ENCODE results near the gene CLEC19A. TPM values are rescaled to one million over a fixed set of nuclear protein-coding genes. Genes with fewer than 3 reads are reported as not detected.

The CLEC19A gene
- not detected for total RNA-seq
- polyA plus RNA-seq (2013, experiment 1 of 2): not detected
- not detected for polyA plus RNA-seq (2013, experiment 2 of 2)
- total RNA-seq: 0 to 0.10 (median 0) reads per million in 172 experiments

DNA sequence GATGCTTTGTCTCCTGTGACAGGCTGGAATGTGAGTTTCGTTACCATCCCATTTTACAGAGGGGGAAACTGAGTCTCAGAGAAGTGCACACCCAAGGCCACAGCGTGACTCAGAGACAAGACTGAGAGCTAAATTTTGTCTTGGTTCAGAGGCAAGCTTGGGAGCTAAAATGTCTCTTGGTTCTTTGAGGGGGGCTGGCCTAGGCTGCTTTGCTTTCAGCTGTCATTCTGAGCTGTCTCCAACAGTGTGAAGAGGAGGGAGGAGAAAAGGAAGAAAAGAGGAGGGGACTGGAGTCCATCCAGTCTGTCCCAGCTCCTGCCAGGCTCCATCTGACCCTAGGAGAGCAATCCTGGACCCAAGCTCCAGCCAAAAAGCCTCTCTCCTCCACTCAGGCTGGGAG, at the start of gene CLEC19A:
CLEC19A (plus strand) TSS at position 301 of the 400 bp plus-strand sequence. CDS start 121 bp downstream, outside the sequence.
- TF ChIP-seq, protein P1, sequence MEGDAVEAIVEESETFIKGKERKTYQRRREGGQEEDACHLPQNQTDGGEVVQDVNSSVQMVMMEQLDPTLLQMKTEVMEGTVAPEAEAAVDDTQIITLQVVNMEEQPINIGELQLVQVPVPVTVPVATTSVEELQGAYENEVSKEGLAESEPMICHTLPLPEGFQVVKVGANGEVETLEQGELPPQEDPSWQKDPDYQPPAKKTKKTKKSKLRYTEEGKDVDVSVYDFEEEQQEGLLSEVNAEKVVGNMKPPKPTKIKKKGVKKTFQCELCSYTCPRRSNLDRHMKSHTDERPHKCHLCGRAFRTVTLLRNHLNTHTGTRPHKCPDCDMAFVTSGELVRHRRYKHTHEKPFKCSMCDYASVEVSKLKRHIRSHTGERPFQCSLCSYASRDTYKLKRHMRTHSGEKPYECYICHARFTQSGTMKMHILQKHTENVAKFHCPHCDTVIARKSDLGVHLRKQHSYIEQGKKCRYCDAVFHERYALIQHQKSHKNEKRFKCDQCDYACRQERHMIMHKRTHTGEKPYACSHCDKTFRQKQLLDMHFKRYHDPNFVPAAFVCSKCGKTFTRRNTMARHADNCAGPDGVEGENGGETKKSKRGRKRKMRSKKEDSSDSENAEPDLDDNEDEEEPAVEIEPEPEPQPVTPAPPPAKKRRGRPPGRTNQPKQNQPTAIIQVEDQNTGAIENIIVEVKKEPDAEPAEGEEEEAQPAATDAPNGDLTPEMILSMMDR (IDR thresholded peaks at IDR 0.05): no peak
- H3K36me3 ChIP-seq (ENCODE audit: insufficient read depth, low read length): no peaks in the 10 kb centered on the region
- Mint-ChIP-seq H3K9me3 (no peaks in the 10 kb centered on the region), H3K27ac (no peak within 1 kb of the TSS), H3K36me3 (ENCODE audit: low read depth) (no peaks in the 10 kb centered on the region), H3K4me1 (ENCODE audit: low read depth) (no peaks in the 10 kb centered on the region), H3K4me3 (no peak within 1 kb of the TSS), H3K27me3 (peaks cover 8% of the 10 kb centered on the region)
- ChIA-PET CTCF (no interaction called here), POLR2A (no interaction called here)
- DNase-seq: no peak
- H3K4me3 ChIP-seq (ENCODE audit: low read length): no peak within 1 kb of the TSS
- intact Hi-C loops (cut with DNase I, micrococcal nuclease): no loop called here
- no peak for ATAC-seq (ENCODE audit: poor library complexity)
- no peaks in the 10 kb centered on the region for H3K9me3 ChIP-seq (ENCODE audit: control insufficient read depth in 1 of 2, insufficient read depth in 1 of 2, low read length in 2 of 2)
- H3K27ac ChIP-seq (ENCODE audit: low read depth in 1 of 2, low read length in 2 of 2): no peak within 1 kb of the TSS
- H3K4me1 ChIP-seq (ENCODE audit: insufficient read depth, low read length): no peaks in the 10 kb centered on the region
- no peaks in the 10 kb centered on the region for H3K27me3 ChIP-seq (ENCODE audit: control insufficient read depth in 1 of 2, insufficient read depth in 2 of 2, low read length in 2 of 2)

DNA sequence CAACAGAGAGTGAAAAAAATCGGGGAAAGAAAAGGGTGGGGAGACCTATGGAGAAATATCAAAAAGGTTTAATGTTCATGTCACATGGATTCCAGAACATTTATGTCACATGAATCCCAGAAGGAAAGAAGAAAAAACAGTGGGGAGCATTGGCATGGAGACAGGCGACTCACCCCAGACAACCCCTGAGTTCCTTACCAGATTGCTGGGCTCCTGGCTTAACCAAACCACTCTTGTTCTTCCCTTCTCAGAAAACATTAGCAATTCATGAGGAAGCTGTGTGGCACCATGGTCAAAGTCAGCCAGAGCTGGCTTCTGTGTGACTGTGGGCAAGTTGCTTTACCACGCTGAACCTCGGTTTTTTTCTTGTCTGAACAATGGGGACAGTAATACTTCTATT, 49.6 kb upstream of the CLEC19A start:
- H3K4me3 Mint-ChIP-seq: no peak overlapping the region
- Histone ChIP-seq H3K27me3 (ENCODE audit: control insufficient read depth in 1 of 2, insufficient read depth in 2 of 2, low read length in 2 of 2) (no peaks in the 10 kb centered on the region), H3K4me3 (ENCODE audit: low read length) (no peak overlapping the region), H3K36me3 (ENCODE audit: insufficient read depth, low read length) (no peaks in the 10 kb centered on the region), H3K27ac (ENCODE audit: low read depth in 1 of 2, low read length in 2 of 2) (no peak overlapping the region), H3K9me3 (ENCODE audit: control insufficient read depth in 1 of 2, insufficient read depth in 1 of 2, low read length in 2 of 2) (peaks cover 18 to 45% of the 10 kb centered on the region in 2 experiments), H3K4me1 (ENCODE audit: insufficient read depth, low read length) (no peaks in the 10 kb centered on the region)
- no peaks in the 10 kb centered on the region for H3K36me3 Mint-ChIP-seq (ENCODE audit: low read depth)
- intact Hi-C loops (cut with DNase I, micrococcal nuclease): no loop called here
- ChIA-PET POLR2A (no interaction called here), CTCF (no interaction called here)
- DNase-seq: no peak
- H3K27me3 Mint-ChIP-seq: peaks cover 5% of the 10 kb centered on the region
- no peaks in the 10 kb centered on the region for H3K4me1 Mint-ChIP-seq (ENCODE audit: low read depth)
- H3K27ac Mint-ChIP-seq: no peak overlapping the region
- ATAC-seq (ENCODE audit: poor library complexity): no peak
- TF ChIP-seq, protein P1 (IDR thresholded peaks at IDR 0.05): no peak
- H3K9me3 Mint-ChIP-seq: peaks cover 18% of the 10 kb centered on the region

DNA sequence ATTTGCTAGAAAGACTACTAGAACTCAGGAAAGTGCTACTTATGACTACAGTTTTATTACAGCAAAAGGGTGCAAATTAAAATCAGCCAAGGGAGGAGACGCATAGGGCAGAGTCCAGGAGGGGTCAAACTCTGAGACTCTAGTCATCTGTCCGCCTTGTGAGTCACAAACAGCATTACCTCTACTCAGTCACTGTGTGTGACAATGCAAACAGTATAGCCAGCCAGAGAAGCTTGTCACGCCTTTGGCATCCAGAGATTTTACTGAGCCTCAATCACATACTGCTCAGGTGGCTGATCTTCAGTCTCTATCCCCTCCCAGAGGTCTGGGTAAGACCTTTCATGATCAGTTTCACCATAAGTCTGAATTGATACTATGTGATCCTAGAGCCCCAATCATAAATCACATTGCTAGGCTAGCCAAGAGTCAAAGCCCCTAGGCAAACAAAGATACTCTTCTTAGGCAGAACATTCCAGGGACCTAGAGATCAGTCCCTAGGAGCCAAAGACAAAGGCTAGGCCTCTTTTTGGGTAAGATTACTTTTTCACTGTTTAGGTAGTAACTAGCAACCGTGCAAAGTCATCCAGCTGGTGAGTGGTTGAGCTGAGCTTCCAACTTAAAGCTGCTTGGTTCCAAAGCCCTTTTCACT, 48.8 kb upstream of the CLEC19A start:
- POLR2A ChIA-PET: no interaction called here
- peaks cover 18 to 53% of the 10 kb centered on the region in 2 experiments for H3K9me3 ChIP-seq (ENCODE audit: control insufficient read depth in 1 of 2, insufficient read depth in 1 of 2, low read length in 2 of 2)
- H3K36me3 ChIP-seq (ENCODE audit: insufficient read depth, low read length): no peaks in the 10 kb centered on the region
- no peaks in the 10 kb centered on the region for H3K36me3 Mint-ChIP-seq (ENCODE audit: low read depth)
- H3K27me3 ChIP-seq (ENCODE audit: control insufficient read depth in 1 of 2, insufficient read depth in 2 of 2, low read length in 2 of 2): no peaks in the 10 kb centered on the region
- CTCF ChIA-PET: no interaction called here
- TF ChIP-seq, protein P1 (IDR thresholded peaks at IDR 0.05): no peak
- H3K27ac ChIP-seq (ENCODE audit: low read depth in 1 of 2, low read length in 2 of 2): no peak overlapping the region
- H3K27ac Mint-ChIP-seq: no peak overlapping the region
- no peak overlapping the region for H3K4me3 ChIP-seq (ENCODE audit: low read length)
- peaks cover 18% of the 10 kb centered on the region for H3K9me3 Mint-ChIP-seq
- ATAC-seq (ENCODE audit: poor library complexity): no peak
- H3K4me1 Mint-ChIP-seq (ENCODE audit: low read depth): no peaks in the 10 kb centered on the region
- DNase-seq: no peak
- H3K4me1 ChIP-seq (ENCODE audit: insufficient read depth, low read length): no peaks in the 10 kb centered on the region
- H3K27me3 Mint-ChIP-seq: peaks cover 2% of the 10 kb centered on the region
- intact Hi-C loops (cut with DNase I, micrococcal nuclease): no loop called here
- H3K4me3 Mint-ChIP-seq: no peak overlapping the region
